Body of pancreas (tissue), 4 donors: ENCODE measurements around the gene TSHZ3. TPM values are rescaled to one million over a fixed set of nuclear protein-coding genes. Genes with fewer than 3 reads are reported as not detected.
A peak's percentile ranks its signal among the peaks of the same experiment; 100 is the strongest.

ENCODE experiments used
- ATAC-seq: fragments of 150-250 bp; one replicate; pipeline ENCODE4 v1.9.1; 2016
- DNase-seq, 4 donors: peaks; one replicate each; pipeline ENCODE4 v3.0.0-alpha.2; 2019
- H3K27ac ChIP-seq, 4 donors: fragments of 200-600 bp; sonication (generic); 1 replicate in 3 of 4; 2 replicates in 1 of 4; pipeline versions ENCODE4 v1.5.1 to v1.6.1; 2016 to 2019; ENCODE audit warnings: mild to moderate bottlenecking in 1 of 4, mixed read lengths in 1 of 4, moderate library complexity in 1 of 4
- H3K27me3 ChIP-seq, 2 donors: fragments of 200-600 bp; sonication (generic); one replicate each; pipeline ENCODE4 v1.6.0; 2016; ENCODE audit warnings: mild to moderate bottlenecking in 1 of 2
- H3K36me3 ChIP-seq, 2 donors: fragments of 200-600 bp; sonication (generic); replicated peaks in 1 of 2; 2 replicates each; pipeline ENCODE4 v1.5.1; 2016; ENCODE audit warnings: low read depth in 2 of 2; ENCODE audit not compliant: insufficient read depth in 1 of 2
- H3K4me1 ChIP-seq: fragments of 200-600 bp; sonication (generic); one replicate; pipeline ENCODE4 v1.6.0; 2016
- H3K4me3 ChIP-seq, 2 donors: fragments of 200-600 bp; sonication (generic); 1 replicate in 1 of 2; 2 replicates in 1 of 2; pipeline ENCODE4 v1.5.1; 2016 to 2019
- H3K9me3 ChIP-seq, 3 donors: fragments of 200-600 bp; sonication (generic); 1 replicate in 2 of 3; 2 replicates in 1 of 3; pipeline ENCODE4 v1.5.1; 2016
- CTCF ChIP-seq, 7 experiments: fragments of 450-650 bp in 4 of 7; fragments of 200-600 bp in 3 of 7; sonication (generic) in 3 of 7; IDR thresholded peaks; one replicate each; pipeline ENCODE4 v1.5.1; 2016 to 2019; ENCODE audit warnings: antibody characterized with exemption in 7 of 7
- POLR2A ChIP-seq, 3 donors: fragments of 450-650 bp; IDR thresholded peaks; one replicate each; pipeline ENCODE4 v1.6.1; 2016; ENCODE audit warnings: antibody characterized with exemption in 3 of 3, mild to moderate bottlenecking in 2 of 3
- WGBS, 2 donors: methylation state at CpG; one replicate each; pipeline ENCODE4 v1.1.5; 2017; 5-methylcytosine and 5-hydroxymethylcytosine counted together
- intact Hi-C: fragments of 100-400 bp; cut with DNase I; formaldehyde crosslinking; loops from one replicate; pipeline ENCODE4 v1.15.1; 2023
- total RNA-seq, 2 donors: library from RNA; depleted of rRNA; stranded (reverse); fragments of >200 nt; gene quantifications; one replicate each; pipeline ENCODE4 v1.1.0, GENCODE V29; 2016

Gene TSHZ3
- total RNA-seq, 2 donors from 2014 or later: 1.3 to 3.0 TPM

- peaks cover 0 to 8% of the 10 kb centered on the region in 2 donors for H3K27me3 ChIP-seq
- no peaks in the 10 kb centered on the region for H3K9me3 ChIP-seq
- no peaks in the 10 kb centered on the region for H3K36me3 ChIP-seq
- 0 to 1% methylated on average over 13 to 44 of the region's 63 CpGs for WGBS, 2 donors
- ATAC-seq (peak; percentile 73), DNase-seq (peak; percentile 46 to 62 (median 55))
- H3K4me1 ChIP-seq: peaks cover 25% of the 10 kb centered on the region
- intact Hi-C loops: loop anchor here (10.0 kb wide), 1 partner anchor 676 kb away; no protein-coding TSS in a partner anchor
- H3K27ac ChIP-seq: peak overlapping the region; percentile 47 to 73 (median 64)
- H3K4me3 ChIP-seq: peak overlapping the region; percentile 51 to 94
- TF ChIP-seq POLR2A (IDR thresholded peaks at IDR 0.05) (no peak), CTCF (IDR thresholded peaks at IDR 0.05) (no peak)
Measured at GRCh38 chr19:31350693-31351055, 1.4 kb upstream of the TSHZ3 start.

- ATAC-seq (peak; percentile 19), DNase-seq (no peak)
- WGBS, 2 donors: 0% methylated on average over 15 to 49 of the region's 61 CpGs
- Histone ChIP-seq H3K4me1 (peaks cover 25% of the 10 kb centered on the region), H3K27me3 (peaks cover 0 to 8% of the 10 kb centered on the region in 2 donors), H3K36me3 (no peaks in the 10 kb centered on the region), H3K9me3 (no peaks in the 10 kb centered on the region), H3K27ac (peak overlapping the region; percentile 47 to 73 (median 64)), H3K4me3 (peak overlapping the region; percentile 47 to 94)
- intact Hi-C loops: loop anchor here (10.0 kb wide), 1 partner anchor 675 kb away; no protein-coding TSS in a partner anchor
- TF ChIP-seq CTCF (IDR thresholded peaks at IDR 0.05): no peak
- TF ChIP-seq POLR2A (IDR thresholded peaks at IDR 0.05): no peak
Measured at GRCh38 chr19:31350033-31350692, 927 bp upstream of the TSHZ3 start.

- intact Hi-C loops: no loop called here
- Histone ChIP-seq H3K27ac (peak overlapping the region in 3 of 4 donors; percentile 15 to 73 (median 45)), H3K27me3 (peaks cover 0 to 8% of the 10 kb centered on the region in 2 donors), H3K9me3 (no peaks in the 10 kb centered on the region), H3K4me1 (peaks cover 19% of the 10 kb centered on the region), H3K4me3 (peak overlapping the region in 1 of 2 donors; percentile 94), H3K36me3 (no peaks in the 10 kb centered on the region)
- TF ChIP-seq CTCF (IDR thresholded peaks at IDR 0.05) (no peak), POLR2A (IDR thresholded peaks at IDR 0.05) (no peak)
- no peak for ATAC-seq
- 7% methylated on average over 27 to 61 of the region's 61 CpGs for WGBS, 2 donors
- DNase-seq: peak in 1 of 4 donors; percentile 17
Measured at GRCh38 chr19:31348481-31349159, 616 bp downstream of the TSHZ3 start.

GRCh38 chr19:31347828-31348392 lies 1.3 kb downstream of the TSHZ3 start:
- H3K27ac ChIP-seq: no peak overlapping the region
- H3K27me3 ChIP-seq: peaks cover 0 to 8% of the 10 kb centered on the region in 2 donors
- 53 to 56% methylated on average over 11 of the region's 11 CpGs for WGBS, 2 donors
- no peaks in the 10 kb centered on the region for H3K36me3 ChIP-seq
- no peak overlapping the region for H3K4me3 ChIP-seq
- intact Hi-C loops: no loop called here
- H3K9me3 ChIP-seq: no peaks in the 10 kb centered on the region
- TF ChIP-seq CTCF (IDR thresholded peaks at IDR 0.05) (no peak), POLR2A (IDR thresholded peaks at IDR 0.05) (no peak)
- no peak for ATAC-seq
- H3K4me1 ChIP-seq: peaks cover 19% of the 10 kb centered on the region
- no peak for DNase-seq
